ENCODE results near the gene PCDHGB6.
"Not testable (repeated sequence)": the region's sequence is repeated elsewhere in the genome, so short reads cannot be mapped to it uniquely, and the experiment has no call there.

The PCDHGB6 gene

GRCh38 chr5:141383345-141383744, 24.5 kb upstream of the PCDHGB6 start:
- no peak for TF ChIP-seq CTCF (conservative IDR thresholded peaks at IDR 0.05)
- TF ChIP-seq ZFX (IDR thresholded peaks at IDR 0.05), result no peak
- no peak overlapping the region for H3K27ac ChIP-seq

GRCh38 chr5:141384471-141385267, 23.2 kb upstream of the PCDHGB6 start:
- TF ChIP-seq ZFX (IDR thresholded peaks at IDR 0.05), result no peak
- TF ChIP-seq CTCF (conservative IDR thresholded peaks at IDR 0.05), result no peak
- no peak overlapping the region for H3K27ac ChIP-seq

- H3K27ac ChIP-seq, result not testable (repeated sequence)
- TF ChIP-seq CTCF (conservative IDR thresholded peaks at IDR 0.05), result peak; percentile 75
Measured at GRCh38 chr5:141387557-141388311, 20.1 kb upstream of the PCDHGB6 start, which contains the start of gene PCDHGB4. Gene PCDHGB4, plus strand, starts transcription at chr5:141387698. Its CDS starts 187 bp downstream, at chr5:141387885.

- no peak overlapping the region for H3K27ac ChIP-seq
- no peak for TF ChIP-seq ZFX (IDR thresholded peaks at IDR 0.05)
- TF ChIP-seq CTCF (conservative IDR thresholded peaks at IDR 0.05), result no peak
Measured at GRCh38 chr5:141388661-141389060, 19.2 kb upstream of the PCDHGB6 start.

- TF ChIP-seq ZFX (IDR thresholded peaks at IDR 0.05) (no peak), CTCF (conservative IDR thresholded peaks at IDR 0.05) (no peak)
- H3K27ac ChIP-seq, result no peak overlapping the region
Measured at GRCh38 chr5:141389153-141390042, 18.4 kb upstream of the PCDHGB6 start.

GRCh38 chr5:141392429-141393198, 15.2 kb upstream of the PCDHGB6 start, which contains the start of gene PCDHGA8:
Gene PCDHGA8, plus strand, starts transcription at chr5:141392633. Its CDS starts 181 bp downstream, at chr5:141392814.
- H3K27ac ChIP-seq, result no peak within 1 kb of the TSS
- TF ChIP-seq CTCF (conservative IDR thresholded peaks at IDR 0.05) (peak; percentile 88), ZFX (IDR thresholded peaks at IDR 0.05) (no peak)

Measured in C4-2B (cell line).